Cardiac muscle cell (in vitro differentiated cells and primary cell): Measurements from ENCODE around the gene CPEB4. TPM values are rescaled to one million over a fixed set of nuclear protein-coding genes. Genes with fewer than 3 reads are reported as not detected.
A peak's percentile ranks its signal among the peaks of the same experiment; 100 is the strongest.

Experiments used
- DNase-seq, 2 donors: peaks; one replicate each; pipeline versions ENCODE4 v3.0.0 to v3.0.0-alpha.2; 2010 to 2017; ENCODE audit warnings: low read depth in 1 of 2, low spot score in 1 of 2
- H3K27ac ChIP-seq: fragments of 200-600 bp; sonication (generic); 2 replicates; pipeline ENCODE4 v1.5.1; 2016
- H3K27me3 ChIP-seq: fragments of 200-600 bp; sonication (generic); 2 replicates; pipeline ENCODE4 v1.6.0; 2016; ENCODE audit warnings: control low read depth
- H3K36me3 ChIP-seq: fragments of 200-600 bp; sonication (generic); 2 replicates; pipeline ENCODE4 v1.5.1; 2016; ENCODE audit warnings: control low read depth
- H3K4me1 ChIP-seq: fragments of 200-600 bp; sonication (generic); 2 replicates; pipeline ENCODE4 v1.8.1; 2017; ENCODE audit warnings: low read depth, mild to moderate bottlenecking, mixed run types
- H3K4me3 ChIP-seq: fragments of 200-600 bp; sonication (generic); 2 replicates; pipeline ENCODE4 v1.5.1; 2016; ENCODE audit warnings: mild to moderate bottlenecking
- H3K9me3 ChIP-seq: fragments of 200-600 bp; sonication (generic); 2 replicates; pipeline ENCODE4 v1.5.1; 2017; ENCODE audit warnings: low read depth, mild to moderate bottlenecking, control low read depth
- CTCF ChIP-seq: IDR thresholded peaks from 2 replicates; pipeline ENCODE4 v1.5.1; 2012; ENCODE audit warnings: low read depth, mild to moderate bottlenecking, low read length
- polyA plus RNA-seq: library from polyadenylated mRNA; unstranded; fragments of >200 nt; fragmentation: Nextera tagmentation; extraction: Ambion mirVana; gene quantifications from 2 replicates; pipeline ENCODE4 v1.2.1, GENCODE V29; 2016
- total RNA-seq: library from RNA; depleted of rRNA; stranded (reverse); fragments of >200 nt; gene quantifications from 2 replicates; pipeline ENCODE4 v1.2.3, GENCODE V29; 2016

CPEB4 gene
- total and polyA plus RNA-seq, 2 experiments from 2014 or later = 23.8 to 65.2 TPM

GRCh38 chr5:173869316-173869715 is 18.8 kb upstream of the CPEB4 start:
- Histone ChIP-seq H3K36me3 (no peaks in the 10 kb centered on the region), H3K4me3 (no peak overlapping the region), H3K27ac (no peak overlapping the region), H3K4me1 (no peaks in the 10 kb centered on the region), H3K27me3 (no peaks in the 10 kb centered on the region), H3K9me3 (no peaks in the 10 kb centered on the region)
- no peak for TF ChIP-seq CTCF
- DNase-seq = no peak

- Histone ChIP-seq H3K36me3 (no peaks in the 10 kb centered on the region), H3K27ac (no peak overlapping the region), H3K9me3 (no peaks in the 10 kb centered on the region), H3K27me3 (no peaks in the 10 kb centered on the region), H3K4me1 (peaks cover 2% of the 10 kb centered on the region), H3K4me3 (no peak overlapping the region)
- TF ChIP-seq CTCF = no peak
- no peak for DNase-seq
Measured at GRCh38 chr5:173872957-173873305, 15.2 kb upstream of the CPEB4 start.

GRCh38 chr5:173873306-173873922 is 14.7 kb upstream of the CPEB4 start:
- Histone ChIP-seq H3K9me3 (no peaks in the 10 kb centered on the region), H3K4me1 (peaks cover 7% of the 10 kb centered on the region), H3K27ac (no peak overlapping the region), H3K27me3 (no peaks in the 10 kb centered on the region), H3K4me3 (no peak overlapping the region), H3K36me3 (no peaks in the 10 kb centered on the region)
- no peak for TF ChIP-seq CTCF
- no peak for DNase-seq

- Histone ChIP-seq H3K4me3 (no peak overlapping the region), H3K27ac (no peak overlapping the region), H3K9me3 (no peaks in the 10 kb centered on the region), H3K4me1 (peaks cover 14% of the 10 kb centered on the region), H3K36me3 (no peaks in the 10 kb centered on the region), H3K27me3 (no peaks in the 10 kb centered on the region)
- no peak for TF ChIP-seq CTCF
- no peak for DNase-seq
Measured at GRCh38 chr5:173875189-173875588, 13.0 kb upstream of the CPEB4 start.

- Histone ChIP-seq H3K4me3 (no peak overlapping the region), H3K4me1 (peaks cover 14% of the 10 kb centered on the region), H3K36me3 (no peaks in the 10 kb centered on the region), H3K9me3 (no peaks in the 10 kb centered on the region), H3K27me3 (no peaks in the 10 kb centered on the region), H3K27ac (peak overlapping the region; percentile 9)
- peak; percentile 29 to 33 for DNase-seq
- no peak for TF ChIP-seq CTCF
Measured at GRCh38 chr5:173878224-173878967, 9.8 kb upstream of the CPEB4 start.
